Suprapubic skin (tissue), 4 donors: ENCODE results near the gene HTRA2. TPM values are rescaled to one million over a fixed set of nuclear protein-coding genes. Genes with fewer than 3 reads are reported as not detected.

Experiments used
- DNase-seq, 2 donors: peaks; one replicate each; pipeline ENCODE4 v3.0.0-alpha.2; 2019; ENCODE audit warnings: low spot score in 2 of 2
- H3K27ac ChIP-seq: fragments of 200-600 bp; sonication (generic); one replicate; pipeline ENCODE4 v1.5.1; 2019
- H3K27me3 ChIP-seq: fragments of 200-600 bp; sonication (generic); one replicate; pipeline ENCODE4 v1.5.1; 2019
- H3K36me3 ChIP-seq: fragments of 200-600 bp; sonication (generic); one replicate; pipeline ENCODE4 v1.5.1; 2019
- H3K4me1 ChIP-seq: fragments of 200-600 bp; sonication (generic); one replicate; pipeline ENCODE4 v1.5.1; 2019
- H3K4me3 ChIP-seq: fragments of 200-600 bp; sonication (generic); one replicate; pipeline ENCODE4 v1.5.1; 2019; ENCODE audit warnings: mild to moderate bottlenecking
- H3K9me3 ChIP-seq: fragments of 200-600 bp; sonication (generic); one replicate; pipeline ENCODE4 v1.5.1; 2019
- CTCF ChIP-seq, 2 donors: fragments of 200-600 bp in 1 of 2; fragments of 450-650 bp in 1 of 2; sonication (generic) in 1 of 2; IDR thresholded peaks; one replicate each; pipeline ENCODE4 v1.5.1; 2016 to 2019; ENCODE audit warnings: antibody characterized with exemption in 2 of 2, mild to moderate bottlenecking in 1 of 2, moderate library complexity in 1 of 2
- EP300 ChIP-seq: sonication (generic); formaldehyde crosslinking; IDR thresholded peaks from one replicate; pipeline ENCODE4 v1.6.1; 2017; ENCODE audit warnings: antibody characterized with exemption
- POLR2A ChIP-seq, 2 donors: fragments of 450-650 bp; IDR thresholded peaks; one replicate each; pipeline ENCODE4 v1.6.1; 2017; ENCODE audit warnings: antibody characterized with exemption in 2 of 2, mild to moderate bottlenecking in 2 of 2, moderate library complexity in 2 of 2
- POLR2AphosphoS5 ChIP-seq, 3 donors: sonication (generic); formaldehyde crosslinking; IDR thresholded peaks; one replicate each; pipeline ENCODE4 v1.6.1; 2017; ENCODE audit warnings: antibody characterized with exemption in 3 of 3
- WGBS: methylation state at CpG from one replicate; pipeline ENCODE4 v1.1.5; 2018; 5-methylcytosine and 5-hydroxymethylcytosine counted together
- total RNA-seq, 4 donors: library from RNA; depleted of rRNA; stranded (reverse); fragments of >200 nt; gene quantifications; one replicate each; pipeline ENCODE4 v1.1.0, GENCODE V29; 2016

The HTRA2 gene
- total RNA-seq, 4 donors from 2014 or later = 23.7 to 31.2 (median 27.1) TPM

GRCh38 chr2:74550231-74550630 lies 20.5 kb downstream of the HTRA2 start:
- no peaks in the 10 kb centered on the region for H3K9me3 ChIP-seq
- no peak for TF ChIP-seq EP300
- no peak for TF ChIP-seq CTCF (IDR thresholded peaks at IDR 0.05)
- TF ChIP-seq POLR2AphosphoS5 (IDR thresholded peaks at IDR 0.05) = no peak
- no peak for TF ChIP-seq POLR2A (IDR thresholded peaks at IDR 0.05)
- DNase-seq = no peak
- H3K4me1 ChIP-seq = peaks cover 36% of the 10 kb centered on the region
- peaks cover 17% of the 10 kb centered on the region for H3K27me3 ChIP-seq
- H3K36me3 ChIP-seq = no peaks in the 10 kb centered on the region
- no peak overlapping the region for H3K4me3 ChIP-seq
- no peak overlapping the region for H3K27ac ChIP-seq
- WGBS = 90% methylated on average over 7 of the region's 7 CpGs

- TF ChIP-seq CTCF (IDR thresholded peaks at IDR 0.05) (no peak), POLR2AphosphoS5 (IDR thresholded peaks at IDR 0.05) (no peak), EP300 (no peak), POLR2A (IDR thresholded peaks at IDR 0.05) (no peak)
- Histone ChIP-seq H3K27me3 (peaks cover 18% of the 10 kb centered on the region), H3K27ac (no peak overlapping the region), H3K9me3 (no peaks in the 10 kb centered on the region), H3K4me3 (no peak overlapping the region), H3K36me3 (no peaks in the 10 kb centered on the region), H3K4me1 (peaks cover 39% of the 10 kb centered on the region)
- DNase-seq = no peak
Observed at GRCh38 chr2:74551530-74551929, 21.8 kb downstream of the HTRA2 start.

GRCh38 chr2:74551942-74552913 lies 22.5 kb downstream of the HTRA2 start:
- Histone ChIP-seq H3K36me3 (no peaks in the 10 kb centered on the region), H3K27ac (no peak overlapping the region), H3K9me3 (no peaks in the 10 kb centered on the region), H3K27me3 (peaks cover 18% of the 10 kb centered on the region), H3K4me3 (no peak overlapping the region), H3K4me1 (peaks cover 39% of the 10 kb centered on the region)
- TF ChIP-seq POLR2A (IDR thresholded peaks at IDR 0.05) (no peak), POLR2AphosphoS5 (IDR thresholded peaks at IDR 0.05) (no peak), EP300 (no peak), CTCF (IDR thresholded peaks at IDR 0.05) (no peak)
- 84% methylated on average over 10 of the region's 21 CpGs for WGBS
- no peak for DNase-seq

- Histone ChIP-seq H3K4me1 (peaks cover 38% of the 10 kb centered on the region), H3K4me3 (peak overlapping the region; percentile 56), H3K9me3 (no peaks in the 10 kb centered on the region), H3K27ac (no peak overlapping the region), H3K27me3 (peaks cover 18% of the 10 kb centered on the region), H3K36me3 (no peaks in the 10 kb centered on the region)
- no peak for DNase-seq
- 60% methylated on average over 24 of the region's 27 CpGs for WGBS
- TF ChIP-seq POLR2AphosphoS5 (IDR thresholded peaks at IDR 0.05) = no peak
- TF ChIP-seq CTCF (IDR thresholded peaks at IDR 0.05) = no peak
- TF ChIP-seq POLR2A (IDR thresholded peaks at IDR 0.05) = no peak
- TF ChIP-seq EP300 = no peak
Observed at GRCh38 chr2:74552914-74553811, 23.4 kb downstream of the HTRA2 start.
